ENCODE measurements around the gene KHDRBS2. TPM values are rescaled to one million over a fixed set of nuclear protein-coding genes. Genes with fewer than 3 reads are reported as not detected.

The KHDRBS2 gene
- total and polyA plus RNA-seq, 2 donors (not counting 3 experiments of a cell fraction or from before 2014, with no cell fraction given): not detected

GRCh38 chr6:62236784-62237183 lies 49.2 kb downstream of the KHDRBS2 start:
- no peak for TF ChIP-seq JUN (IDR thresholded peaks at IDR 0.05; ENCODE audit: borderline replicate concordance, insufficient read depth, insufficient read length, low read depth)
- no peak for TF ChIP-seq CTCF (IDR thresholded peaks at IDR 0.05; ENCODE audit: extremely low read depth in 1 of 2, insufficient read depth in 1 of 2, low read depth in 1 of 2, low read length in 2 of 2)
- TF ChIP-seq MAX (IDR thresholded peaks at IDR 0.05; ENCODE audit: insufficient read depth, insufficient read length): no peak
- no peak for TF ChIP-seq EZH2 (IDR thresholded peaks at IDR 0.05; ENCODE audit: borderline replicate concordance, low read depth, low read length, severe bottlenecking)
- TF ChIP-seq POLR2A (IDR thresholded peaks at IDR 0.05; ENCODE audit: low read depth, low read length): no peak
- TF ChIP-seq GATA2 (IDR thresholded peaks at IDR 0.05; ENCODE audit: insufficient read depth, insufficient read length, low read depth, low read length): no peak
- no peak for TF ChIP-seq POLR2AphosphoS5 (IDR thresholded peaks at IDR 0.05; ENCODE audit: insufficient read depth, low read depth, low read length)
- TF ChIP-seq MYC (IDR thresholded peaks at IDR 0.05; ENCODE audit: low read depth, low read length): no peak
- TF ChIP-seq FOS (IDR thresholded peaks at IDR 0.05; ENCODE audit: borderline replicate concordance, insufficient read depth, low read length): no peak
- FAIRE-seq: no peak
- CTCF ChIA-PET: no interaction called here

More at GRCh38 chr6:62236784-62237183, 49.2 kb downstream of the KHDRBS2 start:
- Histone ChIP-seq H3K4me1 (ENCODE audit: control insufficient read depth, extremely low read depth, insufficient read depth, low read length) (no peaks in the 10 kb centered on the region), H3K36me3 (ENCODE audit: control insufficient read depth in 2 of 2, extremely low read depth in 1 of 2, insufficient read depth in 2 of 2, low read length in 2 of 2) (no peaks in the 10 kb centered on the region), H3K9me1 (replicated peaks; ENCODE audit: control insufficient read depth, extremely low read depth, insufficient read depth, low read length) (no peaks in the 10 kb centered on the region), H3K4me3 (replicated peaks in 1 of 3; ENCODE audit: insufficient read depth in 1 of 3, low read depth in 1 of 3, low read length in 3 of 3) (no peak overlapping the region), H3K9ac (replicated peaks; ENCODE audit: extremely low read depth, insufficient read depth, low read length) (no peak overlapping the region), H3K79me2 (ENCODE audit: control insufficient read depth, insufficient read depth, low read length) (no peaks in the 10 kb centered on the region), H3K27me3 (ENCODE audit: control insufficient read depth in 2 of 2, insufficient read depth in 2 of 2, low read length in 2 of 2) (no peaks in the 10 kb centered on the region), H2AFZ (ENCODE audit: low read depth, low read length) (no peak overlapping the region), H3K27ac (ENCODE audit: insufficient read depth, low read depth, low read length) (no peak overlapping the region), H4K20me1 (replicated peaks; ENCODE audit: control insufficient read depth, extremely low read depth, insufficient read depth, low read length) (no peaks in the 10 kb centered on the region), H3K9me3 (replicated peaks; ENCODE audit: control insufficient read depth, insufficient read depth, low read length) (peaks cover 2% of the 10 kb centered on the region), H3K4me2 (ENCODE audit: insufficient read depth, low read length) (no peak overlapping the region)
- no peak for DNase-seq (ENCODE audit: low read depth, low spot score)
- intact Hi-C loops (cut with micrococcal nuclease): no loop called here
- no TSS peak for BruUV-seq (replicated peaks)
- dilution Hi-C loops (cut with MboI; ENCODE audit: extremely low pct_ligation_motif_present, low sequenced_read_pairs): no loop called here
- POLR2A ChIA-PET: no interaction called here

Measured in endothelial cell of umbilical vein (primary cell).